HG02588 (cell line): Measurements from ENCODE around the gene MAD2L1BP.

Source experiments
- ATAC-seq: cut with Tn5 transposase; IDR thresholded peaks from one replicate; pipeline ENCODE4 v1.9.1; 2021; ENCODE audit warnings: mild to moderate bottlenecking, moderate library complexity; ENCODE audit not compliant: unreplicated experiment

Gene MAD2L1BP

GRCh38 chr6:43680308-43681200, 44.9 kb downstream of the MAD2L1BP start:
- ATAC-seq: no peak

GRCh38 chr6:43681303-43681702, 45.7 kb downstream of the MAD2L1BP start:
- ATAC-seq: no peak

- ATAC-seq: no peak
Measured at GRCh38 chr6:43682724-43683429, 47.2 kb downstream of the MAD2L1BP start.

- no peak for ATAC-seq
Measured at GRCh38 chr6:43683708-43684455, 48.2 kb downstream of the MAD2L1BP start.

GRCh38 chr6:43687079-43687436, 51.4 kb downstream of the MAD2L1BP start:
- ATAC-seq: no peak

GRCh38 chr6:43687437-43688347, 52.1 kb downstream of the MAD2L1BP start, which contains the start of gene MRPS18A:
Gene MRPS18A, minus strand, starts transcription at chr6:43687791. Its CDS starts 12 bp downstream, at chr6:43687779.
- ATAC-seq: peak; percentile 91

GRCh38 chr6:43689421-43689820, 53.8 kb downstream of the MAD2L1BP start:
- ATAC-seq: no peak
